Memory B cell (primary cell): ENCODE results near the gene YY1.
"Not testable (repeated sequence)": the region's sequence is repeated elsewhere in the genome, so short reads cannot be mapped to it uniquely, and the experiment has no call there.

ENCODE experiments used
- ATAC-seq: fragments of 150-1000 bp; cut with Tn5 transposase; 2 replicates; pipeline ENCODE4 v1.10.0; 2021; ENCODE audit warnings: low read depth, mild to moderate bottlenecking, moderate library complexity
- DNase-seq, 2 donors: peaks; one replicate each; pipeline ENCODE4 v3.0.0; 2022; ENCODE audit warnings: low spot score in 2 of 2
- H3K27ac Mint-ChIP-seq: one replicate; pipeline ENCODE4 v1.8.0; 2022; ENCODE audit warnings: mild to moderate bottlenecking, moderate library complexity, mixed read lengths
- H3K27me3 Mint-ChIP-seq: one replicate; pipeline ENCODE4 v1.8.0; 2022; ENCODE audit warnings: mixed read lengths
- H3K36me3 Mint-ChIP-seq: one replicate; pipeline ENCODE4 v1.8.0; 2022; ENCODE audit warnings: mild to moderate bottlenecking, mixed read lengths
- H3K4me1 Mint-ChIP-seq: one replicate; pipeline ENCODE4 v1.8.0; 2022; ENCODE audit warnings: mixed read lengths
- H3K4me3 Mint-ChIP-seq: one replicate; pipeline ENCODE4 v1.8.0; 2022; ENCODE audit warnings: mild to moderate bottlenecking, moderate library complexity, mixed read lengths
- H3K9me3 Mint-ChIP-seq: one replicate; pipeline ENCODE4 v1.8.0; 2022; ENCODE audit warnings: mixed read lengths

Gene YY1

GRCh38 chr14:100204835-100205167 lies 34.1 kb upstream of the YY1 start:
- not testable (repeated sequence) for H3K4me3 Mint-ChIP-seq, H3K27me3 Mint-ChIP-seq, DNase-seq, H3K9me3 Mint-ChIP-seq, H3K4me1 Mint-ChIP-seq, ATAC-seq, H3K27ac Mint-ChIP-seq, H3K36me3 Mint-ChIP-seq

GRCh38 chr14:100207588-100207987 lies 31.4 kb upstream of the YY1 start:
- H3K27me3 Mint-ChIP-seq, ATAC-seq, H3K27ac Mint-ChIP-seq, H3K36me3 Mint-ChIP-seq, H3K4me3 Mint-ChIP-seq, H3K9me3 Mint-ChIP-seq, H3K4me1 Mint-ChIP-seq, DNase-seq: not testable (repeated sequence)

GRCh38 chr14:100208136-100208535 lies 30.8 kb upstream of the YY1 start:
- DNase-seq, H3K27me3 Mint-ChIP-seq, ATAC-seq, H3K36me3 Mint-ChIP-seq, H3K4me1 Mint-ChIP-seq, H3K27ac Mint-ChIP-seq, H3K9me3 Mint-ChIP-seq, H3K4me3 Mint-ChIP-seq: not testable (repeated sequence)

GRCh38 chr14:100211366-100211765 lies 27.6 kb upstream of the YY1 start:
- no peaks in the 10 kb centered on the region for H3K27me3 Mint-ChIP-seq
- ATAC-seq (no peak), DNase-seq (no peak)
- H3K4me1 Mint-ChIP-seq, result peaks cover 2% of the 10 kb centered on the region
- no peak overlapping the region for H3K4me3 Mint-ChIP-seq
- H3K9me3 Mint-ChIP-seq, result no peaks in the 10 kb centered on the region
- H3K27ac Mint-ChIP-seq, result no peak overlapping the region
- H3K36me3 Mint-ChIP-seq, result no peaks in the 10 kb centered on the region

- ATAC-seq (no peak), DNase-seq (no peak)
- H3K9me3 Mint-ChIP-seq, result no peaks in the 10 kb centered on the region
- no peak overlapping the region for H3K4me3 Mint-ChIP-seq
- H3K36me3 Mint-ChIP-seq, result no peaks in the 10 kb centered on the region
- H3K27me3 Mint-ChIP-seq, result no peaks in the 10 kb centered on the region
- H3K27ac Mint-ChIP-seq, result no peak overlapping the region
- peaks cover 2% of the 10 kb centered on the region for H3K4me1 Mint-ChIP-seq
Observed at GRCh38 chr14:100211893-100212292, 27.1 kb upstream of the YY1 start.

GRCh38 chr14:100212476-100213333 lies 26.2 kb upstream of the YY1 start:
- Mint-ChIP-seq H3K27ac (peak overlapping the region; percentile 38), H3K36me3 (no peaks in the 10 kb centered on the region), H3K9me3 (no peaks in the 10 kb centered on the region), H3K4me1 (peaks cover 2% of the 10 kb centered on the region), H3K27me3 (no peaks in the 10 kb centered on the region), H3K4me3 (peak overlapping the region; percentile 60)
- no peak for DNase-seq
- ATAC-seq, result no peak

GRCh38 chr14:100213587-100213955 lies 25.4 kb upstream of the YY1 start:
- ATAC-seq, result no peak
- Mint-ChIP-seq H3K27me3 (no peaks in the 10 kb centered on the region), H3K4me1 (peaks cover 2% of the 10 kb centered on the region), H3K36me3 (no peaks in the 10 kb centered on the region), H3K4me3 (peak overlapping the region; percentile 84), H3K27ac (peak overlapping the region; percentile 11), H3K9me3 (no peaks in the 10 kb centered on the region)
- no peak for DNase-seq

- no peaks in the 10 kb centered on the region for H3K27me3 Mint-ChIP-seq
- H3K4me3 Mint-ChIP-seq, result peak overlapping the region; percentile 84
- ATAC-seq, result peak; percentile 96
- no peaks in the 10 kb centered on the region for H3K36me3 Mint-ChIP-seq
- H3K27ac Mint-ChIP-seq, result peak overlapping the region; percentile 75
- H3K4me1 Mint-ChIP-seq, result peaks cover 2% of the 10 kb centered on the region
- H3K9me3 Mint-ChIP-seq, result no peaks in the 10 kb centered on the region
- peak; percentile 81 to 83 for DNase-seq
Observed at GRCh38 chr14:100213956-100214769, 24.8 kb upstream of the YY1 start.

GRCh38 chr14:100214770-100215083 lies 24.2 kb upstream of the YY1 start:
- H3K36me3 Mint-ChIP-seq, result no peaks in the 10 kb centered on the region
- no peaks in the 10 kb centered on the region for H3K27me3 Mint-ChIP-seq
- no peak for DNase-seq
- H3K4me1 Mint-ChIP-seq, result peaks cover 2% of the 10 kb centered on the region
- peak overlapping the region; percentile 84 for H3K4me3 Mint-ChIP-seq
- H3K9me3 Mint-ChIP-seq, result no peaks in the 10 kb centered on the region
- peak overlapping the region; percentile 75 for H3K27ac Mint-ChIP-seq
- no peak for ATAC-seq

- ATAC-seq (no peak), DNase-seq (no peak)
- Mint-ChIP-seq H3K36me3 (no peaks in the 10 kb centered on the region), H3K27me3 (no peaks in the 10 kb centered on the region), H3K4me3 (peak overlapping the region; percentile 40), H3K27ac (no peak overlapping the region), H3K4me1 (peaks cover 2% of the 10 kb centered on the region), H3K9me3 (no peaks in the 10 kb centered on the region)
Observed at GRCh38 chr14:100215330-100215885, 23.5 kb upstream of the YY1 start.

GRCh38 chr14:100219126-100219785 lies 19.7 kb upstream of the YY1 start:
- Mint-ChIP-seq H3K36me3 (no peaks in the 10 kb centered on the region), H3K4me3 (no peak overlapping the region), H3K9me3 (no peaks in the 10 kb centered on the region), H3K27ac (no peak overlapping the region), H3K27me3 (no peaks in the 10 kb centered on the region), H3K4me1 (peaks cover 12% of the 10 kb centered on the region)
- DNase-seq (no peak), ATAC-seq (no peak)

- Mint-ChIP-seq H3K27me3 (no peaks in the 10 kb centered on the region), H3K27ac (no peak overlapping the region), H3K36me3 (no peaks in the 10 kb centered on the region), H3K4me3 (no peak overlapping the region), H3K9me3 (no peaks in the 10 kb centered on the region), H3K4me1 (peaks cover 14% of the 10 kb centered on the region)
- DNase-seq (peak; percentile 38 to 40), ATAC-seq (peak; percentile 97)
Observed at GRCh38 chr14:100221533-100222223, 17.3 kb upstream of the YY1 start.

GRCh38 chr14:100222224-100223093 lies 16.5 kb upstream of the YY1 start:
- Mint-ChIP-seq H3K4me3 (no peak overlapping the region), H3K9me3 (no peaks in the 10 kb centered on the region), H3K27ac (no peak overlapping the region), H3K27me3 (no peaks in the 10 kb centered on the region), H3K36me3 (no peaks in the 10 kb centered on the region), H3K4me1 (peaks cover 14% of the 10 kb centered on the region)
- no peak for DNase-seq
- no peak for ATAC-seq
